ENCODE measurements around the gene CYP4A22.

CYP4A22 gene

GRCh38 chr1:47182676-47183235 lies 45.5 kb downstream of the CYP4A22 start:
- Histone ChIP-seq H3K4me3 (ENCODE audit: low read depth, low read length) (no peak overlapping the region), H3K27ac (ENCODE audit: extremely low read depth, low read depth, low read length) (no peak overlapping the region), H3K36me3 (ENCODE audit: control insufficient read depth in 2 of 2, insufficient read depth in 1 of 2, low read length in 2 of 2) (no peaks in the 10 kb centered on the region), H3K9me3 (ENCODE audit: control insufficient read depth, insufficient read depth, low read depth, low read length) (no peaks in the 10 kb centered on the region), H3K4me1 (ENCODE audit: control insufficient read depth, insufficient read depth, low read length) (no peaks in the 10 kb centered on the region)
- no peak for TF ChIP-seq ZNF560 (tag by site-specific recombination; IDR thresholded peaks at IDR 0.05; ENCODE audit: borderline replicate concordance)
- TF ChIP-seq ZXDB (tag by site-specific recombination; IDR thresholded peaks at IDR 0.05) = no peak
- no peak for TF ChIP-seq ZNF202 (tag by site-specific recombination; IDR thresholded peaks at IDR 0.05; ENCODE audit: borderline replicate concordance)
- no peak for TF ChIP-seq ZSCAN16 (tag by site-specific recombination; IDR thresholded peaks at IDR 0.05)
- TF ChIP-seq, protein P1, sequence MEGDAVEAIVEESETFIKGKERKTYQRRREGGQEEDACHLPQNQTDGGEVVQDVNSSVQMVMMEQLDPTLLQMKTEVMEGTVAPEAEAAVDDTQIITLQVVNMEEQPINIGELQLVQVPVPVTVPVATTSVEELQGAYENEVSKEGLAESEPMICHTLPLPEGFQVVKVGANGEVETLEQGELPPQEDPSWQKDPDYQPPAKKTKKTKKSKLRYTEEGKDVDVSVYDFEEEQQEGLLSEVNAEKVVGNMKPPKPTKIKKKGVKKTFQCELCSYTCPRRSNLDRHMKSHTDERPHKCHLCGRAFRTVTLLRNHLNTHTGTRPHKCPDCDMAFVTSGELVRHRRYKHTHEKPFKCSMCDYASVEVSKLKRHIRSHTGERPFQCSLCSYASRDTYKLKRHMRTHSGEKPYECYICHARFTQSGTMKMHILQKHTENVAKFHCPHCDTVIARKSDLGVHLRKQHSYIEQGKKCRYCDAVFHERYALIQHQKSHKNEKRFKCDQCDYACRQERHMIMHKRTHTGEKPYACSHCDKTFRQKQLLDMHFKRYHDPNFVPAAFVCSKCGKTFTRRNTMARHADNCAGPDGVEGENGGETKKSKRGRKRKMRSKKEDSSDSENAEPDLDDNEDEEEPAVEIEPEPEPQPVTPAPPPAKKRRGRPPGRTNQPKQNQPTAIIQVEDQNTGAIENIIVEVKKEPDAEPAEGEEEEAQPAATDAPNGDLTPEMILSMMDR (tag by site-specific recombination; IDR thresholded peaks at IDR 0.05) = no peak
- TF ChIP-seq ZNF19 (tag by site-specific recombination; IDR thresholded peaks at IDR 0.05; ENCODE audit: low read depth) = no peak
- TF ChIP-seq SP2 (tag by site-specific recombination; IDR thresholded peaks at IDR 0.05) = no peak
- no peak for TF ChIP-seq BCL11B (tag by site-specific recombination; IDR thresholded peaks at IDR 0.05; ENCODE audit: low read depth)
- no peak for TF ChIP-seq ZNF37A (tag by site-specific recombination; IDR thresholded peaks at IDR 0.05)
- TF ChIP-seq, protein P2, sequence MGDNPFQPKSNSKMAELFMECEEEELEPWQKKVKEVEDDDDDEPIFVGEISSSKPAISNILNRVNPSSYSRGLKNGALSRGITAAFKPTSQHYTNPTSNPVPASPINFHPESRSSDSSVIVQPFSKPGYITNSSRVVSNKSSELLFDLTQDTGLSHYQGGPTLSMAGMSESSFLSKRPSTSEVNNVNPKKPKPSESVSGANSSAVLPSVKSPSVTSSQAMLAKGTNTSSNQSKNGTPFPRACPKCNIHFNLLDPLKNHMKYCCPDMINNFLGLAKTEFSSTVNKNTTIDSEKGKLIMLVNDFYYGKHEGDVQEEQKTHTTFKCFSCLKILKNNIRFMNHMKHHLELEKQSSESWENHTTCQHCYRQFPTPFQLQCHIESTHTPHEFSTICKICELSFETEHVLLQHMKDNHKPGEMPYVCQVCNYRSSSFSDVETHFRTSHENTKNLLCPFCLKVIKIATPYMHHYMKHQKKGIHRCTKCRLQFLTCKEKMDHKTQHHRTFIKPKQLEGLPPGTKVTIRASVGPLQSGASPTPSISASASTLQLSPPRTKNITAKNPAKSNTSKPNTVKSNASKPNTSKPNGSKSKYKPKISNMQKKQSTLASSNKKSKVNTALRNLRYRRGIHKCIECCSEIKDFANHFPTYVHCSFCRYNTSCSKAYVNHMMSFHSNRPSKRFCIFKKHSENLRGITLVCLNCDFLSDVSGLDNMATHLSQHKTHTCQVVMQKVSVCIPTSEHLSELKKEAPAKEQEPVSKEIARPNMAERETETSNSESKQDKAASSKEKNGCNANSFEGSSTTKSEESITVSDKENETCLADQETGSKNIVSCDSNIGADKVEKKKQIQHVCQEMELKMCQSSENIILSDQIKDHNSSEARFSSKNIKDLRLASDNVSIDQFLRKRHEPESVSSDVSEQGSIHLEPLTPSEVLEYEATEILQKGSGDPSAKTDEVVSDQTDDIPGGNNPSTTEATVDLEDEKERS (tag by site-specific recombination; IDR thresholded peaks at IDR 0.05) = no peak
- TF ChIP-seq OSR2 (tag by site-specific recombination; IDR thresholded peaks at IDR 0.05) = no peak
- TF ChIP-seq ZNF274 (IDR thresholded peaks at IDR 0.05; ENCODE audit: low read length) = no peak
- TF ChIP-seq ZNF274 (tag by site-specific recombination; IDR thresholded peaks at IDR 0.05; ENCODE audit: borderline replicate concordance) = no peak
- no peak for TF ChIP-seq ZSCAN23 (tag by site-specific recombination; IDR thresholded peaks at IDR 0.05)
- TF ChIP-seq RBAK (tag by site-specific recombination; IDR thresholded peaks at IDR 0.05) = no peak
- POLR2A ChIA-PET = no interaction called here
- CTCF ChIA-PET = interaction anchor here (0.6 to 1.5 kb wide), 2 partner anchors 10 to 249 kb away, joined by 3 to 10 read pairs; no protein-coding TSS in a partner anchor

GRCh38 chr1:47183308-47184089 lies 46.3 kb downstream of the CYP4A22 start:
- Histone ChIP-seq H3K4me1 (ENCODE audit: control insufficient read depth, insufficient read depth, low read length) (no peaks in the 10 kb centered on the region), H3K36me3 (ENCODE audit: control insufficient read depth in 2 of 2, insufficient read depth in 1 of 2, low read length in 2 of 2) (no peaks in the 10 kb centered on the region), H3K27ac (ENCODE audit: extremely low read depth, low read depth, low read length) (no peak overlapping the region), H3K9me3 (ENCODE audit: control insufficient read depth, insufficient read depth, low read depth, low read length) (no peaks in the 10 kb centered on the region), H3K4me3 (ENCODE audit: low read depth, low read length) (no peak overlapping the region)
- CTCF ChIA-PET = interaction anchor here (0.7 to 2.3 kb wide), 4 partner anchors 9 to 79 kb away, joined by 3 to 23 read pairs (median 8); no protein-coding TSS in a partner anchor
- TF ChIP-seq ZIC2 (tag by site-specific recombination; IDR thresholded peaks at IDR 0.05) (no peak), PRDM1 (tag by site-specific recombination; IDR thresholded peaks at IDR 0.05) (no peak), ZBTB8A (tag by site-specific recombination; IDR thresholded peaks at IDR 0.05) (no peak), ZNF311 (tag by site-specific recombination; IDR thresholded peaks at IDR 0.05; ENCODE audit: borderline replicate concordance) (no peak), ZNF830 (tag by site-specific recombination; IDR thresholded peaks at IDR 0.05; ENCODE audit: low read depth) (no peak), ZBTB17 (tag by site-specific recombination; IDR thresholded peaks at IDR 0.05) (no peak), ZNF223 (tag by site-specific recombination; IDR thresholded peaks at IDR 0.05) (no peak), ZFP69B (tag by site-specific recombination; IDR thresholded peaks at IDR 0.05) (no peak), ZNF155 (tag by site-specific recombination; IDR thresholded peaks at IDR 0.05) (no peak), ZBTB26 (tag by site-specific recombination; optimal IDR thresholded peaks at IDR 0.05) (no peak), ZNF169 (tag by site-specific recombination; IDR thresholded peaks at IDR 0.05) (no peak)
- POLR2A ChIA-PET = no interaction called here
